IMR-90 (cell line): ENCODE measurements around the gene MRPL44. TPM values are rescaled to one million over a fixed set of nuclear protein-coding genes. Genes with fewer than 3 reads are reported as not detected.

ENCODE experiments used
- ATAC-seq: fragments of 200-7000 bp; cut with Tn5 transposase; 2 replicates; pipeline ENCODE4 v1.9.1; 2020; ENCODE audit warnings: low read depth, mild to moderate bottlenecking, moderate library complexity
- BruUV-seq: library from RNA; stranded (reverse); fragments of 400-500 nt; replicated peaks from 2 replicates; lab custom pipeline; 2021; lab: Mats Ljungman, UMichigan
- CTCF ChIA-PET: fragments of 300-600 bp; formaldehyde crosslinking; extraction: SDS; loops from one replicate; lab custom pipeline; 2021; ENCODE audit warnings: antibody characterized with exemption; lab: Yijun Ruan, JAX
- POLR2A ChIA-PET: fragments of 300-600 bp; sonication (Branson Sonifier 250); formaldehyde crosslinking; loops from one replicate; lab custom pipeline; 2022; ENCODE audit warnings: antibody characterized with exemption; ENCODE audit not compliant: unreplicated experiment; lab: Charles Lee
- DNase-seq: peaks from one replicate; pipeline ENCODE4 v3.0.0; 2013
- H2AFZ ChIP-seq: replicated peaks from 2 replicates; pipeline ENCODE3; 2013; ENCODE audit warnings: low read length, mild to moderate bottlenecking; ENCODE audit not compliant: poor library complexity
- H2AK5ac ChIP-seq: 2 replicates; pipeline ENCODE4 v1.6.1; 2013; ENCODE audit warnings: low read depth, low read length, inconsistent platforms
- H2AK9ac ChIP-seq: replicated peaks from 2 replicates; pipeline ENCODE3; 2013; ENCODE audit warnings: mild to moderate bottlenecking, low read depth, low read length, moderate library complexity; ENCODE audit not compliant: poor library complexity
- H2BK120ac ChIP-seq: 2 replicates; pipeline ENCODE4 v1.6.1; 2013; ENCODE audit warnings: low read depth, low read length, inconsistent platforms
- H2BK15ac ChIP-seq: 3 replicates; pipeline ENCODE4 v1.6.1; 2013; ENCODE audit warnings: low read depth, low read length, inconsistent platforms
- H2BK20ac ChIP-seq: 2 replicates; pipeline ENCODE4 v1.6.1; 2013; ENCODE audit warnings: low read depth, mild to moderate bottlenecking, inconsistent platforms, low read length, moderate library complexity
- H2BK5ac ChIP-seq: 2 replicates; pipeline ENCODE4 v1.6.1; 2013; ENCODE audit warnings: mild to moderate bottlenecking, low read depth, low read length, inconsistent platforms; ENCODE audit not compliant: poor library complexity, severe bottlenecking
- H3K14ac ChIP-seq: replicated peaks from 2 replicates; pipeline ENCODE4 v1.6.1; 2013; ENCODE audit warnings: low read depth, low read length, inconsistent platforms
- H3K18ac ChIP-seq: 2 replicates; pipeline ENCODE4 v1.6.1; 2013; ENCODE audit warnings: low read depth, low read length, control low read depth
- H3K23ac ChIP-seq: 2 replicates; pipeline ENCODE4 v1.6.1; 2013; ENCODE audit warnings: low read depth, low read length, inconsistent platforms
- H3K27ac ChIP-seq: 2 replicates; pipeline ENCODE4 v1.5.1; 2013; ENCODE audit warnings: mild to moderate bottlenecking, control low read depth, low read length; ENCODE audit not compliant: insufficient read depth
- H3K27me3 ChIP-seq: 2 replicates; pipeline ENCODE4 v1.6.1; 2013; ENCODE audit warnings: low read length; ENCODE audit not compliant: control insufficient read depth, insufficient read depth
- H3K36me3 ChIP-seq: 2 replicates; pipeline ENCODE4 v1.6.1; 2013; ENCODE audit warnings: low read length, mixed read lengths; ENCODE audit not compliant: control insufficient read depth, insufficient read depth
- H3K4ac ChIP-seq: 2 replicates; pipeline ENCODE4 v1.6.1; 2013; ENCODE audit warnings: low read depth, low read length, inconsistent platforms
- H3K4me1 ChIP-seq: 2 replicates; pipeline ENCODE4 v1.6.1; 2013; ENCODE audit warnings: low read length, mixed read lengths; ENCODE audit not compliant: control insufficient read depth, insufficient read depth
- H3K4me2 ChIP-seq: 2 replicates; pipeline ENCODE4 v1.6.1; 2013; ENCODE audit warnings: low read depth, mild to moderate bottlenecking, control low read depth, low read length, moderate library complexity
- H3K4me3 ChIP-seq: 2 replicates; pipeline ENCODE4 v1.5.1; 2013; ENCODE audit warnings: low read depth, mild to moderate bottlenecking, control low read depth, low read length, moderate library complexity; ENCODE audit not compliant: insufficient read depth
- H3K56ac ChIP-seq: 2 replicates; pipeline ENCODE4 v1.6.1; 2013; ENCODE audit warnings: low read length, inconsistent platforms; ENCODE audit not compliant: insufficient read depth; ENCODE audit errors: extremely low read depth
- H3K79me1 ChIP-seq, 2 experiments: 2 replicates each; pipeline ENCODE4 v1.6.1; 2013; ENCODE audit warnings: low read length in 2 of 2, inconsistent platforms in 1 of 2, low read depth in 1 of 2
- H3K9ac ChIP-seq: 2 replicates; pipeline ENCODE4 v1.6.1; 2013; ENCODE audit warnings: low read depth, low read length, control low read depth
- H3K9me1 ChIP-seq: 2 replicates; pipeline ENCODE4 v1.6.1; 2013; ENCODE audit warnings: low read length, inconsistent platforms; ENCODE audit not compliant: insufficient read depth
- H3K9me3 ChIP-seq: 2 replicates; pipeline ENCODE4 v1.6.1; 2013; ENCODE audit warnings: low read length; ENCODE audit not compliant: control insufficient read depth, insufficient read depth
- H4K20me1 ChIP-seq: 2 replicates; pipeline ENCODE4 v1.6.1; 2013; ENCODE audit warnings: low read length, inconsistent platforms; ENCODE audit not compliant: insufficient read depth
- H4K5ac ChIP-seq: 2 replicates; pipeline ENCODE4 v1.6.1; 2013; ENCODE audit warnings: mild to moderate bottlenecking, low read depth, low read length, control low read depth
- H4K8ac ChIP-seq, 2 experiments: 2 replicates each; pipeline ENCODE4 v1.6.1; 2013; ENCODE audit warnings: low read depth in 2 of 2, low read length in 2 of 2, control low read depth in 1 of 2, inconsistent platforms in 1 of 2
- H4K91ac ChIP-seq: 2 replicates; pipeline ENCODE4 v1.6.1; 2013; ENCODE audit warnings: low read depth, low read length, inconsistent platforms; ENCODE audit not compliant: insufficient read depth
- CHD1 ChIP-seq: IDR thresholded peaks from 2 replicates; pipeline ENCODE4 v1.6.1; 2012; ENCODE audit warnings: low read depth, low read length, improper control_type of control experiment
- FOS ChIP-seq: fragments of 150-350 bp; IDR thresholded peaks from 2 replicates; pipeline ENCODE4 v1.6.1; 2016; ENCODE audit warnings: low read depth, low read length
- MXI1 ChIP-seq: IDR thresholded peaks from 2 replicates; pipeline ENCODE4 v1.6.1; 2012; ENCODE audit warnings: low read depth, mild to moderate bottlenecking, low read length, moderate library complexity, borderline replicate concordance
- NFE2L2 ChIP-seq: fragments of 150-350 bp; IDR thresholded peaks from 2 replicates; pipeline ENCODE4 v1.6.1; 2016; ENCODE audit warnings: low read depth, mild to moderate bottlenecking, low read length
- POLR2A ChIP-seq: IDR thresholded peaks from 2 replicates; pipeline ENCODE4 v1.6.1; 2012; ENCODE audit warnings: mild to moderate bottlenecking, low read depth, low read length
- RAD21 ChIP-seq: IDR thresholded peaks from 2 replicates; pipeline ENCODE4 v1.6.1; 2012; ENCODE audit warnings: low read length, improper control_type of control experiment
- RCOR1 ChIP-seq: IDR thresholded peaks from 2 replicates; pipeline ENCODE4 v1.6.1; 2012; ENCODE audit warnings: mild to moderate bottlenecking, low read length, improper control_type of control experiment; ENCODE audit not compliant: insufficient replicate concordance
- SMC3 ChIP-seq: fragments of 150-350 bp; IDR thresholded peaks from 2 replicates; pipeline ENCODE4 v1.6.1; 2016; ENCODE audit warnings: low read depth, mild to moderate bottlenecking, antibody characterized with exemption, low read length, moderate library complexity
- WGBS, 2 experiments: methylation state at CpG; one replicate each; pipeline versions ENCODE4 v1.1.5 to v1.1.7; 2013; ENCODE audit warnings: missing lambda C conversion rate in 2 of 2; ENCODE audit not compliant: insufficient read length in 1 of 2; ENCODE audit errors: extremely low coverage in 2 of 2; 5-methylcytosine and 5-hydroxymethylcytosine counted together
- dilution Hi-C: fragments of 300-500 bp; cut with HindIII; formaldehyde crosslinking; loops from one replicate; pipeline ENCODE4 v1.14.3; 2018; ENCODE audit warnings: low sequenced_read_pairs; ENCODE audit not compliant: unreplicated experiment
- in situ Hi-C: fragments of 300-500 bp; cut with MboI; formaldehyde crosslinking; loops from 3 replicates; pipeline ENCODE4 v1.14.3; 2019; ENCODE audit warnings: low sequenced_read_pairs, inconsistent platforms, mixed read lengths
- intact Hi-C: fragments of 100-400 bp; cut with micrococcal nuclease; formaldehyde crosslinking; loops from 2 replicates; pipeline ENCODE4 v1.10.0; 2022
- polyA plus RNA-seq, 3 experiments: library from polyadenylated mRNA; depleted of rRNA; stranded (reverse); fragments of >200 nt; gene quantifications; 2 replicates each; pipeline ENCODE4 v1.2.3, GENCODE V29; 2012; ENCODE audit warnings: low replicate concordance in 1 of 3
- total RNA-seq: library from RNA; depleted of rRNA; stranded (reverse); fragments of >200 nt; gene quantifications from 2 replicates; pipeline ENCODE4 v1.2.3, GENCODE V29; 2012
- TF ChIP-seq, protein P1 (sequence below): conservative IDR thresholded peaks from 2 replicates; pipeline ENCODE4 v1.5.1; 2012; ENCODE audit warnings: mild to moderate bottlenecking, low read depth, low read length, improper control_type of control experiment
- TF ChIP-seq, protein P2 (sequence below): fragments of 150-350 bp; IDR thresholded peaks from 2 replicates; pipeline ENCODE4 v1.6.1; 2016; ENCODE audit warnings: low read depth, mild to moderate bottlenecking, low read length, moderate library complexity, borderline replicate concordance
- TF ChIP-seq, protein P3 (sequence below): fragments of 150-350 bp; IDR thresholded peaks from 2 replicates; pipeline ENCODE4 v1.6.1; 2017; ENCODE audit warnings: mild to moderate bottlenecking, antibody characterized with exemption, low read length, low read depth

The MRPL44 gene
- total and polyA plus RNA-seq, 2 of the 4 experiments (the other 2 are of a cell fraction), result 18.6 to 20.1 TPM

DNA sequence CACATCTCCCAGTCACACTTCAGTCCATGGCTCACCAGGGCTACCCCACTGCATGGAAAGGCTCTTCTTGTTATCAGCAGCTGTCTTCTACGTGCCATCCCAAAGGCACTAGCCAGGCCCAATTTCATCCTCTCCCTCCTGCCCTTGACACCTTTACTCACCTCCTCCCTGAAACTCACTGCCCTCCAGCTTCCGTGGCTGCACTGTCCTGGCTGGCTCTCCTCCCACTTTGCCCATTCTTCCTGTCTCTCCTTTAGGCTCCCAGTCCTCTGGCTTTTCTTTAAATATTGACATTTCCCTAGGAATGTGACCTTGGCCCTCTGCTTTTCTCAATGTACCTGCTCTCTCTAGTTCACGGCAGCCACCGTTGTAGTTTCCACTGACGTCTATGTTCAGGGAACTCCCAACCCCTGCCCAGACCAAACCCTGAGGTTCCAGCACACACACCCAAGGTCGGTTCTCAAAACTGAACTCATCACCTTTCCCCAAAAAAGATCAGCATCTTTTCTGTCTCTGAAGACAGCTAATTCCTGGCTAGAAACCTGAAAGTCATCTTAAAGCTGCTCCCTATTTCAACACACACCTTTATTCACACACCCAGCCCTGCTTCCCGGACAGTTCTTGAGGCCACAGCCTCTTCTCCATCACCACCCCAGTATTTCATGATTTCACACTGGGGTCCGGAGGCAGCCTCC is 48.8 kb upstream of the MRPL44 start:
- Histone ChIP-seq H3K4me1 (peaks cover 4% of the 10 kb centered on the region; the same call in 1 of the 2 replicates), H4K20me1 (peaks cover 16% of the 10 kb centered on the region), H4K91ac (no peak overlapping the region), H2BK120ac (no peak overlapping the region), H3K79me1 (peaks cover 43 to 58% of the 10 kb centered on the region in 2 experiments), H2BK15ac (no peak overlapping the region), H3K27me3 (no peaks in the 10 kb centered on the region), H3K4ac (no peak overlapping the region), H3K18ac (no peak overlapping the region), H3K4me3 (no peak overlapping the region), H2AK5ac (no peak overlapping the region), H3K9me1 (peaks cover 8% of the 10 kb centered on the region; the same call in 1 of the 2 replicates), H2BK5ac (no peak overlapping the region), H2BK20ac (no peak overlapping the region), H3K9me3 (no peaks in the 10 kb centered on the region), H3K14ac (no peak overlapping the region), H3K27ac (no peak overlapping the region), H4K5ac (no peak overlapping the region), H4K8ac (no peak overlapping the region), H2AK9ac (no peak overlapping the region), H3K56ac (no peak overlapping the region), H3K36me3 (peaks cover 20% of the 10 kb centered on the region), H3K23ac (no peak overlapping the region), H3K9ac (no peak overlapping the region), H3K4me2 (no peak overlapping the region), H2AFZ (no peak overlapping the region)
- in situ Hi-C loops (no loop called here), intact Hi-C loops (no loop called here), dilution Hi-C loops (no loop called here)
- ATAC-seq (no peak), DNase-seq (no peak)
- TF ChIP-seq SMC3 (no peak), POLR2A (no peak), CHD1 (no peak), FOS (no peak), RCOR1 (no peak), RAD21 (no peak), NFE2L2 (no peak), MXI1 (no peak)
- TF ChIP-seq, protein P1, sequence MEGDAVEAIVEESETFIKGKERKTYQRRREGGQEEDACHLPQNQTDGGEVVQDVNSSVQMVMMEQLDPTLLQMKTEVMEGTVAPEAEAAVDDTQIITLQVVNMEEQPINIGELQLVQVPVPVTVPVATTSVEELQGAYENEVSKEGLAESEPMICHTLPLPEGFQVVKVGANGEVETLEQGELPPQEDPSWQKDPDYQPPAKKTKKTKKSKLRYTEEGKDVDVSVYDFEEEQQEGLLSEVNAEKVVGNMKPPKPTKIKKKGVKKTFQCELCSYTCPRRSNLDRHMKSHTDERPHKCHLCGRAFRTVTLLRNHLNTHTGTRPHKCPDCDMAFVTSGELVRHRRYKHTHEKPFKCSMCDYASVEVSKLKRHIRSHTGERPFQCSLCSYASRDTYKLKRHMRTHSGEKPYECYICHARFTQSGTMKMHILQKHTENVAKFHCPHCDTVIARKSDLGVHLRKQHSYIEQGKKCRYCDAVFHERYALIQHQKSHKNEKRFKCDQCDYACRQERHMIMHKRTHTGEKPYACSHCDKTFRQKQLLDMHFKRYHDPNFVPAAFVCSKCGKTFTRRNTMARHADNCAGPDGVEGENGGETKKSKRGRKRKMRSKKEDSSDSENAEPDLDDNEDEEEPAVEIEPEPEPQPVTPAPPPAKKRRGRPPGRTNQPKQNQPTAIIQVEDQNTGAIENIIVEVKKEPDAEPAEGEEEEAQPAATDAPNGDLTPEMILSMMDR, result no peak
- TF ChIP-seq, protein P2, sequence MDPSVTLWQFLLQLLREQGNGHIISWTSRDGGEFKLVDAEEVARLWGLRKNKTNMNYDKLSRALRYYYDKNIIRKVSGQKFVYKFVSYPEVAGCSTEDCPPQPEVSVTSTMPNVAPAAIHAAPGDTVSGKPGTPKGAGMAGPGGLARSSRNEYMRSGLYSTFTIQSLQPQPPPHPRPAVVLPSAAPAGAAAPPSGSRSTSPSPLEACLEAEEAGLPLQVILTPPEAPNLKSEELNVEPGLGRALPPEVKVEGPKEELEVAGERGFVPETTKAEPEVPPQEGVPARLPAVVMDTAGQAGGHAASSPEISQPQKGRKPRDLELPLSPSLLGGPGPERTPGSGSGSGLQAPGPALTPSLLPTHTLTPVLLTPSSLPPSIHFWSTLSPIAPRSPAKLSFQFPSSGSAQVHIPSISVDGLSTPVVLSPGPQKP, result no peak
- TF ChIP-seq, protein P3, sequence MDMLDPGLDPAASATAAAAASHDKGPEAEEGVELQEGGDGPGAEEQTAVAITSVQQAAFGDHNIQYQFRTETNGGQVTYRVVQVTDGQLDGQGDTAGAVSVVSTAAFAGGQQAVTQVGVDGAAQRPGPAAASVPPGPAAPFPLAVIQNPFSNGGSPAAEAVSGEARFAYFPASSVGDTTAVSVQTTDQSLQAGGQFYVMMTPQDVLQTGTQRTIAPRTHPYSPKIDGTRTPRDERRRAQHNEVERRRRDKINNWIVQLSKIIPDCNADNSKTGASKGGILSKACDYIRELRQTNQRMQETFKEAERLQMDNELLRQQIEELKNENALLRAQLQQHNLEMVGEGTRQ, result no peak
- BruUV-seq, result no TSS peak
- ChIA-PET CTCF (no interaction called here), POLR2A (no interaction called here)
- WGBS, 2 experiments, result 88% methylated on average over 7 of the region's 8 CpGs; no CpG with 5 or more reads in 1 of the 2 experiments
